ENCODE data around the gene TTC3.

DNA sequence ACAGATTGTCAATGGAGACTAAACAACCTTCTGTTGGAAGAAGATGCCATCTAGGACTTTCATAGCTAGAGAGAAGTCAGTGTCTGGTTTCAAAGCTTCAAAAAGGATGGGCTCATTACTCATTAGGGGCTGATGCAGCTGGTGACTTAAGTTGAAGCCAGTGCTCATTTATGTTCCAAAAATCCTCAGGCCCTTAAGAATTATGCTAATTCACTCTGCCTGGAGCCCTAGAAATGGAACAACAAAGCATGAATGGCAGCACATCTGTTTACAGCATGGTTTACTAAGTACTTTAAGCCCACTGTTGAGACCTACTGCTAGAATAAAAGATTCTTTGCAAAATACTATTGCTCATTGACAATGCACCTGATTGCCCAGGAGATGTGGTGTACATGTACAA, 63.7 kb downstream of the TTC3 start:
- TF ChIP-seq, protein P1, sequence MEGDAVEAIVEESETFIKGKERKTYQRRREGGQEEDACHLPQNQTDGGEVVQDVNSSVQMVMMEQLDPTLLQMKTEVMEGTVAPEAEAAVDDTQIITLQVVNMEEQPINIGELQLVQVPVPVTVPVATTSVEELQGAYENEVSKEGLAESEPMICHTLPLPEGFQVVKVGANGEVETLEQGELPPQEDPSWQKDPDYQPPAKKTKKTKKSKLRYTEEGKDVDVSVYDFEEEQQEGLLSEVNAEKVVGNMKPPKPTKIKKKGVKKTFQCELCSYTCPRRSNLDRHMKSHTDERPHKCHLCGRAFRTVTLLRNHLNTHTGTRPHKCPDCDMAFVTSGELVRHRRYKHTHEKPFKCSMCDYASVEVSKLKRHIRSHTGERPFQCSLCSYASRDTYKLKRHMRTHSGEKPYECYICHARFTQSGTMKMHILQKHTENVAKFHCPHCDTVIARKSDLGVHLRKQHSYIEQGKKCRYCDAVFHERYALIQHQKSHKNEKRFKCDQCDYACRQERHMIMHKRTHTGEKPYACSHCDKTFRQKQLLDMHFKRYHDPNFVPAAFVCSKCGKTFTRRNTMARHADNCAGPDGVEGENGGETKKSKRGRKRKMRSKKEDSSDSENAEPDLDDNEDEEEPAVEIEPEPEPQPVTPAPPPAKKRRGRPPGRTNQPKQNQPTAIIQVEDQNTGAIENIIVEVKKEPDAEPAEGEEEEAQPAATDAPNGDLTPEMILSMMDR (IDR thresholded peaks at IDR 0.05; ENCODE audit: borderline replicate concordance, extremely low read depth, low read length, poor library complexity, severe bottlenecking) = no peak
- no peak for TF ChIP-seq EZH2 (IDR thresholded peaks at IDR 0.05; ENCODE audit: borderline replicate concordance, low read depth, low read length, severe bottlenecking)

Data from DND-41 (cell line).